Activated CD8-positive, alpha-beta memory T cell treated with anti-CD3 and anti-CD28 coated beads, Interleukin-2, amount 50 U/mL, for 1 hour (primary cell): ENCODE results near the gene ERN1.

Experiments
- DNase-seq: peaks from one replicate; pipeline ENCODE4 v3.0.0-alpha.2; 2020; ENCODE audit errors: extremely low read depth

Gene ERN1

GRCh38 chr17:64004903-64005733 is 124.8 kb downstream of the ERN1 start:
- DNase-seq, result no peak

GRCh38 chr17:64004218-64004770 is 125.7 kb downstream of the ERN1 start:
- no peak for DNase-seq

GRCh38 chr17:64003526-64004121 is 126.3 kb downstream of the ERN1 start:
- DNase-seq, result no peak

- no peak for DNase-seq
Measured at GRCh38 chr17:64002658-64003525, 127.1 kb downstream of the ERN1 start.

- DNase-seq, result no peak
Measured at GRCh38 chr17:64001763-64002529, 128.0 kb downstream of the ERN1 start.

GRCh38 chr17:64001091-64001579 is 128.8 kb downstream of the ERN1 start:
- DNase-seq, result no peak

- no peak for DNase-seq
Measured at GRCh38 chr17:63999680-64000531, 130.0 kb downstream of the ERN1 start.

- no peak for DNase-seq
Measured at GRCh38 chr17:63998721-63999679, 130.9 kb downstream of the ERN1 start.

- DNase-seq, result peak; percentile 40
Measured at GRCh38 chr17:63998050-63998720, 131.8 kb downstream of the ERN1 start, which contains the start of gene PRR29. Gene PRR29 (plus strand): TSS chr17:63998351. CDS start chr17:63998365, 14 bp downstream.

- no peak for DNase-seq
Measured at GRCh38 chr17:63997341-63998048, 132.4 kb downstream of the ERN1 start.

GRCh38 chr17:63996430-63997182 is 133.3 kb downstream of the ERN1 start:
- DNase-seq, result no peak

GRCh38 chr17:63995626-63996025 is 134.3 kb downstream of the ERN1 start:
- no peak for DNase-seq

- no peak for DNase-seq
Measured at GRCh38 chr17:63993368-63993985, 136.5 kb downstream of the ERN1 start.

- DNase-seq, result no peak
Measured at GRCh38 chr17:63991611-63992010, 138.3 kb downstream of the ERN1 start.

GRCh38 chr17:63989622-63990345 is 140.2 kb downstream of the ERN1 start:
- no peak for DNase-seq
